Activated CD4-positive, alpha-beta T cell treated with anti-CD3 and anti-CD28 coated beads, Interleukin-2, Interleukin-6, amounts not matched to agents 100 ng/mL and 50 ng/mL, durations not matched to agents 16 hours and 8 hours (primary cell): ENCODE data around the gene EIF4G1.

Experiments used
- DNase-seq: peaks from one replicate; pipeline ENCODE4 v3.0.0-alpha.2; 2020

The EIF4G1 gene

GRCh38 chr3:184368586-184369183 lies 54.3 kb downstream of the EIF4G1 start:
- no peak for DNase-seq

GRCh38 chr3:184371570-184372018 lies 57.2 kb downstream of the EIF4G1 start:
- DNase-seq: peak; percentile 73

- no peak for DNase-seq
Measured at GRCh38 chr3:184372296-184372821, 58.0 kb downstream of the EIF4G1 start.

- no peak for DNase-seq
Measured at GRCh38 chr3:184372911-184373310, 58.5 kb downstream of the EIF4G1 start.

GRCh38 chr3:184373422-184373821 lies 59.0 kb downstream of the EIF4G1 start:
- DNase-seq: no peak

GRCh38 chr3:184375747-184376461 lies 61.5 kb downstream of the EIF4G1 start:
- no peak for DNase-seq

- DNase-seq: no peak
Measured at GRCh38 chr3:184377374-184377773, 63.0 kb downstream of the EIF4G1 start.

- no peak for DNase-seq
Measured at GRCh38 chr3:184377882-184378445, 63.6 kb downstream of the EIF4G1 start, which contains the start of gene THPO. Gene THPO, minus strand, starts transcription at chr3:184378207. Its CDS starts 1,948 bp downstream, at chr3:184376259.

- DNase-seq: no peak
Measured at GRCh38 chr3:184378651-184379357, 64.4 kb downstream of the EIF4G1 start.

GRCh38 chr3:184379358-184380184 lies 65.2 kb downstream of the EIF4G1 start, which contains the start of gene CHRD:
Gene CHRD, plus strand, starts transcription at chr3:184380054. Its CDS starts 265 bp downstream, at chr3:184380319.
- no peak for DNase-seq

- DNase-seq: no peak
Measured at GRCh38 chr3:184380185-184380626, 65.8 kb downstream of the EIF4G1 start.

GRCh38 chr3:184380627-184381260 lies 66.3 kb downstream of the EIF4G1 start:
- DNase-seq: no peak

GRCh38 chr3:184381261-184382224 lies 67.1 kb downstream of the EIF4G1 start:
- no peak for DNase-seq

- DNase-seq: no peak
Measured at GRCh38 chr3:184382326-184383032, 68.1 kb downstream of the EIF4G1 start.

- DNase-seq: no peak
Measured at GRCh38 chr3:184383033-184383740, 68.8 kb downstream of the EIF4G1 start.

- DNase-seq: no peak
Measured at GRCh38 chr3:184384342-184384741, 69.9 kb downstream of the EIF4G1 start.
